Panc1 (cell line): ENCODE data around the gene MS4A6A.

ENCODE experiments used
- CTCF ChIP-seq: fragments of 450-650 bp; IDR thresholded peaks from 2 replicates; pipeline ENCODE4 v1.5.1; 2017; ENCODE audit warnings: mild to moderate bottlenecking
- POLR2AphosphoS5 ChIP-seq: IDR thresholded peaks from 2 replicates; pipeline ENCODE4 v1.6.1; 2012; ENCODE audit warnings: mild to moderate bottlenecking, low read depth, low read length, moderate library complexity
- REST ChIP-seq, 2 experiments: IDR thresholded peaks; 2 replicates each; pipeline ENCODE4 v1.6.1; 2011 to 2012; ENCODE audit warnings: low read depth in 2 of 2, control low read depth in 1 of 2, low read length in 1 of 2, mild to moderate bottlenecking in 1 of 2, moderate library complexity in 1 of 2; ENCODE audit not compliant: insufficient read depth in 1 of 2
- SIN3A ChIP-seq: IDR thresholded peaks from 2 replicates; pipeline ENCODE4 v1.6.1; 2012; ENCODE audit warnings: low read depth, mild to moderate bottlenecking, low read length, moderate library complexity, borderline replicate concordance; ENCODE audit not compliant: insufficient read depth
- TCF7L2 ChIP-seq: IDR thresholded peaks from 2 replicates; pipeline ENCODE4 v1.6.1; 2011; ENCODE audit warnings: mild to moderate bottlenecking, low read depth, low read length, inconsistent platforms

- TF ChIP-seq CTCF, result no peak
- TF ChIP-seq REST (IDR thresholded peaks at IDR 0.05; ENCODE audit: insufficient read depth in 1 of 2, low read depth in 2 of 2, low read length in 1 of 2), result no peak
- no peak for TF ChIP-seq SIN3A
- no peak for TF ChIP-seq POLR2AphosphoS5
- TF ChIP-seq TCF7L2, result no peak
Measured at GRCh38 chr11:60155931-60156330, 27.0 kb downstream of the MS4A6A start.
